Sigmoid colon (tissue), 4 donors: ENCODE data around the gene SIPA1L3.

Experiments
- EP300 ChIP-seq, 4 donors: sonication (generic); formaldehyde crosslinking; IDR thresholded peaks; one replicate each; pipeline ENCODE4 v1.6.1; 2017; ENCODE audit warnings: antibody characterized with exemption in 4 of 4
- POLR2AphosphoS5 ChIP-seq, 4 donors: sonication (generic); formaldehyde crosslinking; IDR thresholded peaks; one replicate each; pipeline ENCODE4 v1.6.1; 2017; ENCODE audit warnings: antibody characterized with exemption in 4 of 4
- TF ChIP-seq, protein P1 (sequence below), 4 experiments: fragments of 450-650 bp in 3 of 4; fragments of 200-600 bp in 1 of 4; IDR thresholded peaks; one replicate each; pipeline ENCODE4 v1.5.1; 2016 to 2019; ENCODE audit warnings: antibody characterized with exemption in 4 of 4, mild to moderate bottlenecking in 3 of 4, moderate library complexity in 2 of 4

DNA sequence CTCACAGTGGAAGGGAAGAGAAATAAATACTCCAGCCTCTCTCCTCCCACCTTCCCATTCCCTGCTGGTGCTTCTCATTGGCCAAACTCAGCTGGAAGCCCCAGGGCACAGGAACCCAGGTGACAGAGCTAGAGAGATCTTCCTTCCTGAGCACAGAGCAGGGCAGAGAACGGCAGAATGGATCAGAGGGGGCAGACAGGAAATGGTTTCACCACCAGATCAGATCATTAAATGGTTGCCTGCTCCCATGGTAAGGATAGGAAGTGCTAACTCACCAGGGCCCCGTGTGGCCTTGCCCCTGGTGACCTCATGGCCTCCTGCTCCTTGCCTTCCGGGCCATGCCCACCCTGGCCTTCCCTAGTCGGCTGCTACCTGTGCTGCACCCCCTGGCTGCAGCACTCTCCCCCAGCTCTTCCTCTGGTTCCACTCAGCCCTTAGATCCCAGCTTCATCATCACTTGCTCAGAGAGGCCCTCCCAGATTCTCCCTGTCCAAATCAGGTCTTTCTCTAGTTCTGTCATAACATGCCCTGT is 208.3 kb downstream of the SIPA1L3 start:
- TF ChIP-seq, protein P1, sequence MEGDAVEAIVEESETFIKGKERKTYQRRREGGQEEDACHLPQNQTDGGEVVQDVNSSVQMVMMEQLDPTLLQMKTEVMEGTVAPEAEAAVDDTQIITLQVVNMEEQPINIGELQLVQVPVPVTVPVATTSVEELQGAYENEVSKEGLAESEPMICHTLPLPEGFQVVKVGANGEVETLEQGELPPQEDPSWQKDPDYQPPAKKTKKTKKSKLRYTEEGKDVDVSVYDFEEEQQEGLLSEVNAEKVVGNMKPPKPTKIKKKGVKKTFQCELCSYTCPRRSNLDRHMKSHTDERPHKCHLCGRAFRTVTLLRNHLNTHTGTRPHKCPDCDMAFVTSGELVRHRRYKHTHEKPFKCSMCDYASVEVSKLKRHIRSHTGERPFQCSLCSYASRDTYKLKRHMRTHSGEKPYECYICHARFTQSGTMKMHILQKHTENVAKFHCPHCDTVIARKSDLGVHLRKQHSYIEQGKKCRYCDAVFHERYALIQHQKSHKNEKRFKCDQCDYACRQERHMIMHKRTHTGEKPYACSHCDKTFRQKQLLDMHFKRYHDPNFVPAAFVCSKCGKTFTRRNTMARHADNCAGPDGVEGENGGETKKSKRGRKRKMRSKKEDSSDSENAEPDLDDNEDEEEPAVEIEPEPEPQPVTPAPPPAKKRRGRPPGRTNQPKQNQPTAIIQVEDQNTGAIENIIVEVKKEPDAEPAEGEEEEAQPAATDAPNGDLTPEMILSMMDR (IDR thresholded peaks at IDR 0.05): no peak
- TF ChIP-seq EP300 (IDR thresholded peaks at IDR 0.05) (no peak), POLR2AphosphoS5 (IDR thresholded peaks at IDR 0.05) (no peak)
